Stimulated activated CD8-positive, alpha-beta memory T cell treated with anti-CD3 and anti-CD28 coated beads, Interleukin-4, amount 100 ng/mL, for 4 hours (primary cell): ENCODE data around the gene ARRDC5.
"Not testable (repeated sequence)": the region's sequence is repeated elsewhere in the genome, so short reads cannot be mapped to it uniquely, and the experiment has no call there.

Experiments
- DNase-seq, 2 donors: peaks; one replicate each; pipeline ENCODE4 v3.0.0-alpha.2; 2020; ENCODE audit warnings: low read depth in 2 of 2, low spot score in 1 of 2

The ARRDC5 gene

DNA sequence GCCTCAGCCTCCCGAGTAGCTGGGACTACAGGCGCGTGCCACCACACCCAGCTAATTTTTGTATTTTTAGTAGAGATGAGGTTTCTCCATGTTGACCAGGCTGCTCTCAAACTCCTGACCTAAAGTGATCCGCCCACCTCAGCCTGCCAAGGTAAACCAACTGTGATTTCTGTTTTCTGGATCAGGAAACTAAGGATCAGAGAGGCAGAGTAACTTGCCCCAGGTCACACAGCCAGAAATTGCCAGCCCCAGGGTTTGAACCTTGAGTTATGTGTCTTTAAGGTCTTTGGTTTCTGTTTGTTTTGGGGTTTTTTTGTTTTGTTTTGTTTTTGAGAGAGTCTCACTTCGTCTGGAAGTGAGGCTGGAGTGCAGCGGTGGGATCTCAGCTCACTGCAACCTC lies 31.0 kb downstream of the ARRDC5 start:
- no peak for DNase-seq

DNA sequence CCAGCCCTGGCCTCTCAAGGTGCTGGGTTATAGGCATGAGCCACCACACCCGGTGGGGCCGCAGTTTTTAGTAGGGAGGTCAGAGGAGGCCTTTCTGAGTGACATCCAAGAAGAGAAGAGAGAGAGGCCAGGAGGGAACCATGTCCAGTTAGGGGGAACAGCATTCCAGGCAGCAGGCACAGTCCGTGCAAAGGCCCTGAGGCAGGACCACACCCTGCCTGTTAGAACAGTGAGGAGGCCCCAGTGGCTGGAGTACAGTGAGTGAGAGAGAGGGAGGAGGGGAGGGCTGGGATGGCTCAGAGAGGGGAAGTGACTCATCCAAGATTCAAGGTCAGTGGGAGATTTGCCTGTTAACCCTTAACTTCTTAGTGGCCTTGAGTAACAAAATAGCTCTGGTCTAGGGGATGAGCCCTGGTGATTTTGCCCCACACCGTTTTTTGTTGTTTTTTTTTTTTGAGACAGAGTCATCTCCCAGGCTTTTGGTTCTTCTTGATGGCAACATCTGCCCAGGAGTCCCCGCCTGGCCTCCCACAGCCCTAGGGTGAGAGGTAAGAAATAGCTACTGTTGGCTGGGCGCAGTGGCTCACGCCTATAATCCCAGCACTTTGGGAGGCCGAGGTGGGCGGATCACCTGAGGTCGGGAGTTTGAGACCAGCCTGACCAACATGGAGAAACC lies 32.5 kb downstream of the ARRDC5 start:
- DNase-seq, result no peak

DNA sequence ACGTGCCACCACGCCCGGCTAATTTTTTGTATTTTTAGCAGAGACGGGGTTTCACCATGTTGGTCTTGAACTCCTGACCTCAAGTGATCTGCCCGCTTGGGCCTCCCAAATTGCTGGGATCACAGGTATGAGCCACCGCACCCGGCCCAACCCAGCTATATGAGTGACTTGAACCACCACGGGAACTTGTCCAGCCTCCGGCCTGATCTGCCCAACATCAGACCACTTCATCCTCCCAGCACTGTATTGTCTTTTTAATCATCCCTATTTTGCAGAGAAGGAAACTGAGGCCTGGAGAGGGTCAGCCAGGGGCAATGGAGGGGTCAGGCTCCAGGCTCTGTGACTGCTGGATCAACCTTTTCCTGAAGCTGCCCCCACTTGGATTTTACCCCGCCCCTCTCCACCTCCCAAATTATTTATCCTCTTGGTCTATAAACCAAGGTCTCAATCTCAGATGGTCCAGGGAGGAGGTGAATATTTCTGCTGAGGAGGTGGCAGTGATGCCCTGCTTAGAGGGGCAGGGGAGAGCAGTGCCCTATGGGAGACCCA lies 34.3 kb downstream of the ARRDC5 start:
- DNase-seq, result no peak

GRCh38 chr19:4867534-4868285 lies 35.0 kb downstream of the ARRDC5 start, which contains the start of gene PLIN3:
Gene PLIN3 (minus strand): TSS chr19:4867667. CDS start chr19:4861394, 6,273 bp downstream.
- DNase-seq, result peak; percentile 79 to 85

GRCh38 chr19:4866595-4867424 lies 35.9 kb downstream of the ARRDC5 start:
- peak; percentile 22 to 48 for DNase-seq

DNA sequence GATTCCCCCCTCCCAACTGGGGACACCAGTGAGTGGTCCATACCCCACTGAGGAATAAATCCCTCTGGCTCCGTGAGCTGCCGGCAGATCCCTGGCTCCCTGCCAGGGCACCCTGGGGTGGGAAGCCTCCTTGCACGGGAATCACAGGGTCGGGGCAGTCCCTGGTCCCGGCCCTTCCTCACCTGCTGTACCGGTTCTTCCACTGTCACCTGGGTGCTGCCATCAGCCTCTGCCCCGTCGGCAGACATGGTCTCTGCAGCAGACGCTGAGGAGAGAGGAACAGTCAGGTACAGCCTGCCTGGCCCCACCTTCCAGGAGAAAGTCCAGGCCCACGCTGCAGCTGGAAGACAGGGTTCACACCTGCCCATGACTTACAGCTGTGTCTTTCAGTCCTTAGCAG lies 41.5 kb downstream of the ARRDC5 start:
- DNase-seq, result no peak

DNA sequence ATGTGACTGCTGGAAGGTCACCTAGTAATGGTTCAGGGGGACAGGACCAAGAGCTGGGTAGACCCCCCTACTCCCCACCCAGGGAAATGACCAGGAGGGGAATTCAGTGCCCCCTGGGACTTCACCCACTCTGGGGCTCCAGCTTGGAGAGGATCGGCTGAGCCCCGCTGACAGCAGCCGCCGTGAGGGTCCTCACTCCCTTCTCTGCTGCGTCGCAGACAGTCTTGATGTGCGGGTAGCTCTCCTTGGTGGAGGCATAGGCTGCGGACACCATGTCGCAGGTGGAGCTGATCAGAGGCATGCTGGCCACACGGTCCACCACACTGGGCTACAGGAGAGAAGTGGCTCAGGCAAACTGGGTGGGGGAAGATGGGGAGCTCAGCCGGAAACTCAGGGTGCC lies 43.0 kb downstream of the ARRDC5 start:
- no peak for DNase-seq

- not testable (repeated sequence) for DNase-seq
These were observed 46.2 kb downstream of the ARRDC5 start for GRCh38 chr19:4856468-4856867.

GRCh38 chr19:4853506-4853905 lies 49.2 kb downstream of the ARRDC5 start:
- not testable (repeated sequence) for DNase-seq

DNA sequence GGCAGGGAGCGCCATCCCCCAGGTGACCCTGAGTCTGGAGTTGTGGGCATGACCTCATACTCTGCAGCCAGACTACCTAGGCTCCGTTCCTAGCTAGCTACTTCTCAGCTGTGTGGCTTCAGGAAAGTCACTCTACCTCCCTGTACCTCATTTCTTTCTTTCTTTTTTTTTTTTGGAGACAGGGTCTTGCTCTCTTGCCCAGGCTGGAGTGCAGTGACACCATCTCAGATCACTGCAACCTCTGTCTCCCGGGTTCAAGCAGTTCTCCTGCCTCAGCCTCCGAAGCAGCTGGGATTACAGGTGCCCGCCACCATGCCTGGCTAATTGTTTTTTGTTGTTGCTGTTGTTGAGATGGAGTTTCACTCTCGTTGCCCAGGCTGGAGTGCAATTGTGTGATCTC lies 50.2 kb downstream of the ARRDC5 start:
- DNase-seq, result no peak

- DNase-seq, result peak; percentile 54 to 66
These were observed 51.0 kb downstream of the ARRDC5 start for GRCh38 chr19:4851551-4852290.

- no peak for DNase-seq
These were observed 53.7 kb downstream of the ARRDC5 start for GRCh38 chr19:4849019-4849418.

GRCh38 chr19:4847190-4847973 lies 55.3 kb downstream of the ARRDC5 start:
- no peak for DNase-seq

- not testable (repeated sequence) for DNase-seq
These were observed 56.7 kb downstream of the ARRDC5 start for GRCh38 chr19:4845975-4846374.

- no peak for DNase-seq
These were observed 58.1 kb downstream of the ARRDC5 start for GRCh38 chr19:4844348-4845179.

DNA sequence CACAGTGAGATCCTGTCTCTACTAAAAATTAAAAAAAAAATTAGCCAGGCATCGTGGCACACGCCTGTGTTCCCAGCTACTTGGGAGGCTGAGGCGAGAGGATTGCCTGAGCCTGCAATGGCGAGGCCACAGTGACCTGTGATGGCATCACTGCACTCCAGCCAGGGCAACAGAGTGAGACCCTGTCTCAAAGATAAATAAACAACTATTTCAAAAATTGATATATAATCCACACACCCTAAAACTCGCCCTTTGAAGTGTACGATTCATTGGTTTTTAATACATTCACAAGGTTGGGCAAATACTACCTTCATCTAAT lies 59.1 kb downstream of the ARRDC5 start:
- no peak for DNase-seq
